H9 (cell line): ENCODE data around the gene IFFO2. TPM values are rescaled to one million over a fixed set of nuclear protein-coding genes. Genes with fewer than 3 reads are reported as not detected.

Experiments
- DNase-seq: peaks from one replicate; pipeline ENCODE4 v3.0.0-alpha.2; 2017
- H2AFZ ChIP-seq: one replicate; pipeline ENCODE4 v1.6.1; 2013; ENCODE audit warnings: mild to moderate bottlenecking, low read length, control low read depth, moderate library complexity
- H2AK5ac ChIP-seq: 2 replicates; pipeline ENCODE4 v1.6.1; 2013; ENCODE audit warnings: low read length, control low read depth, mixed read lengths; ENCODE audit not compliant: insufficient read length
- H2BK120ac ChIP-seq: one replicate; pipeline ENCODE4 v1.6.1; 2013; ENCODE audit warnings: low read depth, mild to moderate bottlenecking, low read length, control low read depth, inconsistent platforms; ENCODE audit not compliant: poor library complexity, severe bottlenecking
- H2BK12ac ChIP-seq: 2 replicates; pipeline ENCODE4 v1.6.1; 2013; ENCODE audit warnings: low read length, control low read depth, mixed read lengths, low read depth; ENCODE audit not compliant: insufficient read length
- H2BK15ac ChIP-seq: 2 replicates; pipeline ENCODE4 v1.6.1; 2013; ENCODE audit warnings: low read depth, low read length, control low read depth
- H2BK20ac ChIP-seq: one replicate; pipeline ENCODE4 v1.6.1; 2013; ENCODE audit warnings: low read depth, mild to moderate bottlenecking, low read length, control low read depth, inconsistent platforms; ENCODE audit not compliant: poor library complexity, severe bottlenecking
- H2BK5ac ChIP-seq: 2 replicates; pipeline ENCODE4 v1.6.1; 2013; ENCODE audit warnings: low read length, control low read depth, mixed read lengths; ENCODE audit not compliant: insufficient read length
- H3K14ac ChIP-seq: 2 replicates; pipeline ENCODE4 v1.6.1; 2013; ENCODE audit warnings: low read length, control low read depth; ENCODE audit not compliant: insufficient read depth
- H3K18ac ChIP-seq: 2 replicates; pipeline ENCODE4 v1.6.1; 2013; ENCODE audit warnings: low read depth, mild to moderate bottlenecking, mixed read lengths, low read length, control low read depth; ENCODE audit not compliant: insufficient read length
- H3K23ac ChIP-seq: 2 replicates; pipeline ENCODE4 v1.6.1; 2013; ENCODE audit warnings: low read length, control low read depth, mixed read lengths, low read depth; ENCODE audit not compliant: insufficient read length
- H3K23me2 ChIP-seq: 2 replicates; pipeline ENCODE4 v1.6.1; 2013; ENCODE audit warnings: low read depth, mild to moderate bottlenecking, mixed read lengths, low read length, control low read depth; ENCODE audit not compliant: insufficient read length, poor library complexity, severe bottlenecking
- H3K27ac ChIP-seq: 2 replicates; pipeline ENCODE4 v1.5.1; 2013; ENCODE audit warnings: low read length, control low read depth, mixed read lengths, low read depth; ENCODE audit not compliant: insufficient read length
- H3K27me3 ChIP-seq: 2 replicates; pipeline ENCODE4 v1.6.1; 2013; ENCODE audit warnings: low read length, control low read depth, inconsistent platforms; ENCODE audit not compliant: insufficient read depth
- H3K4ac ChIP-seq: 2 replicates; pipeline ENCODE4 v1.6.1; 2013; ENCODE audit warnings: low read depth, mild to moderate bottlenecking, control low read depth, inconsistent platforms, low read length, moderate library complexity
- H3K4me1 ChIP-seq: 2 replicates; pipeline ENCODE4 v1.6.1; 2013; ENCODE audit warnings: low read length, control low read depth, inconsistent platforms; ENCODE audit not compliant: insufficient read depth
- H3K4me2 ChIP-seq: 2 replicates; pipeline ENCODE4 v1.6.1; 2013; ENCODE audit warnings: low read length, control low read depth, mixed read lengths; ENCODE audit not compliant: insufficient read length, insufficient read depth
- H3K56ac ChIP-seq: 2 replicates; pipeline ENCODE4 v1.6.1; 2013; ENCODE audit warnings: low read depth, mild to moderate bottlenecking, mixed read lengths, low read length, control low read depth; ENCODE audit not compliant: insufficient read length
- H3K79me1 ChIP-seq: 2 replicates; pipeline ENCODE4 v1.6.1; 2013; ENCODE audit warnings: low read depth, mild to moderate bottlenecking, moderate library complexity, low read length, control low read depth, inconsistent platforms; ENCODE audit not compliant: insufficient read depth, poor library complexity, severe bottlenecking
- H3K79me2 ChIP-seq: 2 replicates; pipeline ENCODE4 v1.6.1; 2013; ENCODE audit warnings: low read length, control low read depth, inconsistent platforms; ENCODE audit not compliant: insufficient read depth
- H3K9ac ChIP-seq: 2 replicates; pipeline ENCODE4 v1.6.1; 2013; ENCODE audit warnings: low read length, control low read depth, mixed read lengths; ENCODE audit not compliant: insufficient read length; ENCODE audit errors: extremely low read depth
- H3K9me3 ChIP-seq: one replicate; pipeline ENCODE4 v1.6.1; 2013; ENCODE audit warnings: low read depth, low read length, inconsistent platforms; ENCODE audit not compliant: control insufficient read depth
- H3T11ph ChIP-seq: one replicate; pipeline ENCODE4 v1.6.1; 2013; ENCODE audit warnings: mild to moderate bottlenecking, low read length, control low read depth, inconsistent platforms
- H4K20me1 ChIP-seq: one replicate; pipeline ENCODE4 v1.6.1; 2013; ENCODE audit not compliant: control insufficient read depth, insufficient read length, insufficient read depth
- H4K5ac ChIP-seq: 2 replicates; pipeline ENCODE4 v1.6.1; 2013; ENCODE audit warnings: low read depth, mild to moderate bottlenecking, mixed read lengths, low read length, control low read depth; ENCODE audit not compliant: insufficient read length
- H4K8ac ChIP-seq: replicated peaks from 2 replicates; pipeline ENCODE4 v1.6.1; 2013; ENCODE audit warnings: low read length, control low read depth, mixed read lengths, low read depth; ENCODE audit not compliant: insufficient read length
- H4K91ac ChIP-seq: 2 replicates; pipeline ENCODE4 v1.6.1; 2013; ENCODE audit warnings: low read depth, mild to moderate bottlenecking, moderate library complexity, mixed read lengths, low read length, control low read depth; ENCODE audit not compliant: insufficient read length
- H3K27ac Mint-ChIP-seq, 3 experiments: 2 replicates in 2 of 3; 3 replicates in 1 of 3; pipeline ENCODE4 v1.8.0; 2020 to 2021; ENCODE audit warnings: mixed read lengths in 3 of 3, mild to moderate bottlenecking in 1 of 3, moderate library complexity in 1 of 3
- H3K27me3 Mint-ChIP-seq: 2 replicates; pipeline ENCODE4 v1.8.0; 2021; ENCODE audit warnings: low read depth, mild to moderate bottlenecking, moderate library complexity, mixed read lengths
- H3K36me3 Mint-ChIP-seq, 3 experiments: 2 replicates in 2 of 3; 3 replicates in 1 of 3; pipeline ENCODE4 v1.8.0; 2020 to 2021; ENCODE audit warnings: low read depth in 3 of 3, mixed read lengths in 3 of 3; ENCODE audit not compliant: insufficient read depth in 1 of 3
- H3K4me1 Mint-ChIP-seq, 2 experiments: 2 replicates each; pipeline ENCODE4 v1.8.0; 2020; ENCODE audit warnings: mixed read lengths in 2 of 2
- H3K4me3 Mint-ChIP-seq, 2 experiments: 2 replicates in 1 of 2; 3 replicates in 1 of 2; pipeline ENCODE4 v1.8.0; 2020 to 2021; ENCODE audit warnings: mild to moderate bottlenecking in 2 of 2, mixed read lengths in 2 of 2, moderate library complexity in 1 of 2
- H3K9me3 Mint-ChIP-seq, 2 experiments: 2 replicates in 1 of 2; 3 replicates in 1 of 2; pipeline ENCODE4 v1.8.0; 2020; ENCODE audit warnings: mild to moderate bottlenecking in 2 of 2, mixed read lengths in 2 of 2, moderate library complexity in 1 of 2
- WGBS: extraction: QIAGEN DNeasy Blood & Tissue Kit; methylation state at CpG from one replicate; pipeline ENCODE4 v1.1.7; 2013; ENCODE audit warnings: missing lambda C conversion rate, low lambda C conversion rate, mixed read lengths; ENCODE audit not compliant: insufficient read length; ENCODE audit errors: extremely low coverage; 5-methylcytosine and 5-hydroxymethylcytosine counted together
- total RNA-seq: library from RNA; stranded (reverse); gene quantifications from 2 replicates; pipeline ENCODE4 v1.2.1, GENCODE V29; 2021
- TF ChIP-seq, protein P1 (sequence below): fragments of 200-600 bp; sonication (generic); conservative IDR thresholded peaks from 3 replicates; pipeline ENCODE4 v1.8.0; 2021; ENCODE audit warnings: antibody characterized with exemption, mild to moderate bottlenecking

IFFO2 gene
- total RNA-seq, 1 experiment from 2014 or later = 3.6 TPM

- no peak overlapping the region for H3K4me2 ChIP-seq
- no peaks in the 10 kb centered on the region for H3K4me1 ChIP-seq
- peaks cover 4 to 14% of the 10 kb centered on the region in 2 experiments for H3K4me1 Mint-ChIP-seq
- H3K79me2 ChIP-seq = no peaks in the 10 kb centered on the region
- no peak overlapping the region for H3K56ac ChIP-seq
- no peak overlapping the region for H4K91ac ChIP-seq
- H3K18ac ChIP-seq = no peak overlapping the region
- no peak overlapping the region for H4K8ac ChIP-seq
- no peak overlapping the region for H2BK15ac ChIP-seq
- no peak overlapping the region for H3K27ac ChIP-seq
- H2BK5ac ChIP-seq = no peak overlapping the region
- no peak overlapping the region for H2AK5ac ChIP-seq
- DNase-seq = no peak
- H2BK20ac ChIP-seq = no peak overlapping the region
- no peaks in the 10 kb centered on the region for H3K27me3 Mint-ChIP-seq
- H3K27ac Mint-ChIP-seq = no peak overlapping the region
- no peak overlapping the region for H4K5ac ChIP-seq
- peaks cover 0 to 5% (median 0%) of the 10 kb centered on the region in 3 experiments; a peak in 3 of 7 replicates for H3K36me3 Mint-ChIP-seq
- H3K9me3 ChIP-seq = no peaks in the 10 kb centered on the region
- no peak overlapping the region for H3K9ac ChIP-seq
- H3K14ac ChIP-seq = no peak overlapping the region
- no peak overlapping the region for H3K23ac ChIP-seq
- H3K4ac ChIP-seq = no peak overlapping the region
- TF ChIP-seq, protein P1, sequence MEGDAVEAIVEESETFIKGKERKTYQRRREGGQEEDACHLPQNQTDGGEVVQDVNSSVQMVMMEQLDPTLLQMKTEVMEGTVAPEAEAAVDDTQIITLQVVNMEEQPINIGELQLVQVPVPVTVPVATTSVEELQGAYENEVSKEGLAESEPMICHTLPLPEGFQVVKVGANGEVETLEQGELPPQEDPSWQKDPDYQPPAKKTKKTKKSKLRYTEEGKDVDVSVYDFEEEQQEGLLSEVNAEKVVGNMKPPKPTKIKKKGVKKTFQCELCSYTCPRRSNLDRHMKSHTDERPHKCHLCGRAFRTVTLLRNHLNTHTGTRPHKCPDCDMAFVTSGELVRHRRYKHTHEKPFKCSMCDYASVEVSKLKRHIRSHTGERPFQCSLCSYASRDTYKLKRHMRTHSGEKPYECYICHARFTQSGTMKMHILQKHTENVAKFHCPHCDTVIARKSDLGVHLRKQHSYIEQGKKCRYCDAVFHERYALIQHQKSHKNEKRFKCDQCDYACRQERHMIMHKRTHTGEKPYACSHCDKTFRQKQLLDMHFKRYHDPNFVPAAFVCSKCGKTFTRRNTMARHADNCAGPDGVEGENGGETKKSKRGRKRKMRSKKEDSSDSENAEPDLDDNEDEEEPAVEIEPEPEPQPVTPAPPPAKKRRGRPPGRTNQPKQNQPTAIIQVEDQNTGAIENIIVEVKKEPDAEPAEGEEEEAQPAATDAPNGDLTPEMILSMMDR = no peak
- H3K79me1 ChIP-seq = no peaks in the 10 kb centered on the region
- no peak overlapping the region for H3K4me3 Mint-ChIP-seq
- no peak overlapping the region for H2BK12ac ChIP-seq
- H2BK120ac ChIP-seq = no peak overlapping the region
- no peaks in the 10 kb centered on the region for H3K27me3 ChIP-seq
- no peaks in the 10 kb centered on the region for H4K20me1 ChIP-seq
- no peaks in the 10 kb centered on the region for H3K23me2 ChIP-seq
- H3K9me3 Mint-ChIP-seq = no peaks in the 10 kb centered on the region
- no CpG with 5 or more reads among the region's 8 CpGs for WGBS
- no peak overlapping the region for H3T11ph ChIP-seq
- H2AFZ ChIP-seq = no peak overlapping the region
Observed at GRCh38 chr1:18874600-18874999, 81.9 kb downstream of the IFFO2 start.
